ENCODE data around the gene MCC. TPM values are rescaled to one million over a fixed set of nuclear protein-coding genes. Genes with fewer than 3 reads are reported as not detected.

MCC gene
- total RNA-seq, 3 donors from 2014 or later: 24.3 to 46.5 (median 29.4) TPM

DNA sequence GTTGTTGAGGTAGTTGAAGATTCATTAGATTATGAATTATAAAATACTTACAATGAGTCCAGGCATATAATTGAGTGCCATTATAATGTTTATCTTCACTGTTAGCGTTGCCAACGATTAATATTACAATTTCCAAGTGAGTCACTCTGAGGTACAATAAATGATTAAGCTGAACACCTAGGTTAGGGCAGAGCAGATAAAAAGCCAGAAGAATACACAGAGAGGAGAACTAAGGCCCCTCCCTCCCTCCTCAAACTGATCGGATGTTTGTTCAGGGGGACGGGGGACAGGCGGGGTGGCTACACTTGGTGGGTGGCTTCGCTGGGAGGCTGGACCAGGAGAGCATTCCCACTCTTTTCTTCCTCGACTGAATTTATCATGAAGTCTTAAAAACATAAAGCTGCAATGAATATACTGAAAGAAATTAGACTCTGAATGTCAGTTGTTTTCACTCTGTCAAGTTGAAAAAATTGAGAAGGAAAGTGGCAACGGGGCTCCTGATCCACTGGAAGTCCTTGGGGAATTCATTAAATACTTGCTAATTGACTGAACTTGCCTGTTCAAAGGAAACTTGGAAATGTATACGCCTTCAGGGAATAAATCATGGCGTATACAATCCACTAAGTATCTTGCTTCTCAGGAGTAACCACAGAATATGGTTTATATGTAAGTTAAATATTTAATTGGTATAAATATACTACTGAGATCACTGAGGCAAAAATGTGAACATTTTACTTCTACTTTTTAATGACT lies 251.5 kb downstream of the MCC start:
- Histone ChIP-seq H3K9me3 (no peaks in the 10 kb centered on the region), H3K4me1 (peaks cover 0 to 9% of the 10 kb centered on the region in 2 donors), H3K27ac (no peak overlapping the region), H3K36me3 (no peaks in the 10 kb centered on the region), H3K4me3 (no peak overlapping the region), H3K27me3 (no peaks in the 10 kb centered on the region)
- intact Hi-C loops (cut with DNase I; ENCODE audit: low total_unique reads): no loop called here
- DNase-seq (ENCODE audit: low spot score in 2 of 2): no peak
- TF ChIP-seq POLR2A (IDR thresholded peaks at IDR 0.05) (no peak), POLR2AphosphoS5 (IDR thresholded peaks at IDR 0.05) (no peak), CTCF (IDR thresholded peaks at IDR 0.05) (no peak)

- H3K4me1 ChIP-seq: peaks cover 0 to 9% of the 10 kb centered on the region in 2 donors
- no peaks in the 10 kb centered on the region for H3K9me3 ChIP-seq
- H3K27me3 ChIP-seq: no peaks in the 10 kb centered on the region
- H3K36me3 ChIP-seq: no peaks in the 10 kb centered on the region
- no peak overlapping the region for H3K27ac ChIP-seq
- H3K4me3 ChIP-seq: no peak overlapping the region
- intact Hi-C loops (cut with DNase I; ENCODE audit: low total_unique reads): no loop called here
- DNase-seq (ENCODE audit: low spot score in 2 of 2): no peak
- TF ChIP-seq POLR2AphosphoS5 (IDR thresholded peaks at IDR 0.05) (no peak), CTCF (IDR thresholded peaks at IDR 0.05) (no peak), POLR2A (IDR thresholded peaks at IDR 0.05) (no peak)
Measured at GRCh38 chr5:113235884-113236283, 252.4 kb downstream of the MCC start.

- no peaks in the 10 kb centered on the region for H3K27me3 ChIP-seq
- H3K27ac ChIP-seq: no peak overlapping the region
- no peak for DNase-seq (ENCODE audit: low spot score in 2 of 2)
- no peaks in the 10 kb centered on the region for H3K36me3 ChIP-seq
- peaks cover 0 to 9% of the 10 kb centered on the region in 2 donors for H3K4me1 ChIP-seq
- intact Hi-C loops (cut with DNase I; ENCODE audit: low total_unique reads): no loop called here
- no peak for TF ChIP-seq CTCF (IDR thresholded peaks at IDR 0.05)
- TF ChIP-seq POLR2AphosphoS5 (IDR thresholded peaks at IDR 0.05): no peak
- no peak overlapping the region for H3K4me3 ChIP-seq
- H3K9me3 ChIP-seq: no peaks in the 10 kb centered on the region
Measured at GRCh38 chr5:113234546-113234945, 253.7 kb downstream of the MCC start.

DNA sequence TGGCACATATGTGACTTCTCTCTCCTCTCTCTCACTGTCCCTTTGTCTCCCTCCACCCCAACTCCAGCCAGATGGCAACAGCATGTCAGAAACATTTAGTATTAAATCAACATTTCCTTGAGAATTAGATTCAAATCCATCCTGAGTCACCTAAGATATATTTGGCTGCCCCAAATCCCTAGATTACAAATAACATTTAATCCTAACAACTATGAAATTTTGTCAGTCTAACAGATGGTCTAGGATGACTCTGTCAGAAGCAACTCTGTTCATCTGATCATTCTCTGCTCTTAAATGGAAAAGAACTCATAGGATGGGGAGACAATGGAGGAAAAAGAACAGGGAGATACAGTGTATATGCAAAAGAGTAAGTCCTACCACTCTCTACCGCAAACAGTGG lies 254.6 kb downstream of the MCC start:
- H3K4me1 ChIP-seq: peaks cover 0 to 9% of the 10 kb centered on the region in 2 donors
- DNase-seq (ENCODE audit: low spot score in 2 of 2): no peak
- no peak overlapping the region for H3K4me3 ChIP-seq
- intact Hi-C loops (cut with DNase I; ENCODE audit: low total_unique reads): no loop called here
- H3K27ac ChIP-seq: no peak overlapping the region
- H3K9me3 ChIP-seq: no peaks in the 10 kb centered on the region
- TF ChIP-seq POLR2A (IDR thresholded peaks at IDR 0.05) (no peak), CTCF (IDR thresholded peaks at IDR 0.05) (no peak), POLR2AphosphoS5 (IDR thresholded peaks at IDR 0.05) (no peak)
- no peaks in the 10 kb centered on the region for H3K27me3 ChIP-seq
- H3K36me3 ChIP-seq: no peaks in the 10 kb centered on the region

- intact Hi-C loops (cut with DNase I; ENCODE audit: low total_unique reads): no loop called here
- H3K36me3 ChIP-seq: no peaks in the 10 kb centered on the region
- TF ChIP-seq CTCF (IDR thresholded peaks at IDR 0.05) (no peak), POLR2A (IDR thresholded peaks at IDR 0.05) (no peak), POLR2AphosphoS5 (IDR thresholded peaks at IDR 0.05) (no peak)
- peaks cover 0 to 9% of the 10 kb centered on the region in 2 donors for H3K4me1 ChIP-seq
- H3K27me3 ChIP-seq: no peaks in the 10 kb centered on the region
- H3K9me3 ChIP-seq: no peaks in the 10 kb centered on the region
- no peak overlapping the region for H3K4me3 ChIP-seq
- DNase-seq (ENCODE audit: low spot score in 2 of 2): peak in 1 of 2 donors; percentile 35
- no peak overlapping the region for H3K27ac ChIP-seq
Measured at GRCh38 chr5:113232667-113233066, 255.6 kb downstream of the MCC start.

All from breast epithelium (tissue), 4 donors.